Activated naive CD4-positive, alpha-beta T cell treated with anti-CD3 and anti-CD28 coated beads, Interleukin-2, amount 50 U/mL, for 24 hours (primary cell): ENCODE measurements around the gene BICRA.
A peak's percentile ranks its signal among the peaks of the same experiment; 100 is the strongest.
"Not testable (repeated sequence)": the region's sequence is repeated elsewhere in the genome, so short reads cannot be mapped to it uniquely, and the experiment has no call there.

Experiments
- H3K27ac Mint-ChIP-seq: one replicate; pipeline ENCODE4 v1.8.0; 2021; ENCODE audit warnings: mild to moderate bottlenecking, mixed read lengths
- H3K27me3 Mint-ChIP-seq: one replicate; pipeline ENCODE4 v1.8.0; 2021; ENCODE audit warnings: mixed read lengths
- H3K36me3 Mint-ChIP-seq: one replicate; pipeline ENCODE4 v1.8.0; 2021; ENCODE audit warnings: mixed read lengths
- H3K4me1 Mint-ChIP-seq: one replicate; pipeline ENCODE4 v1.8.0; 2021; ENCODE audit warnings: mixed read lengths
- H3K4me3 Mint-ChIP-seq: one replicate; pipeline ENCODE4 v1.8.0; 2021; ENCODE audit warnings: mild to moderate bottlenecking, mixed read lengths
- H3K9me3 Mint-ChIP-seq: one replicate; pipeline ENCODE4 v1.8.0; 2021; ENCODE audit warnings: mixed read lengths

The BICRA gene

GRCh38 chr19:47700934-47701716 lies 92.2 kb downstream of the BICRA start:
- no peaks in the 10 kb centered on the region for H3K9me3 Mint-ChIP-seq
- H3K27me3 Mint-ChIP-seq, result no peaks in the 10 kb centered on the region
- peaks cover 3% of the 10 kb centered on the region for H3K36me3 Mint-ChIP-seq
- H3K4me1 Mint-ChIP-seq, result no peaks in the 10 kb centered on the region
- H3K27ac Mint-ChIP-seq, result no peak overlapping the region
- H3K4me3 Mint-ChIP-seq, result no peak overlapping the region

GRCh38 chr19:47701717-47702552 lies 93.0 kb downstream of the BICRA start:
- H3K36me3 Mint-ChIP-seq, result peaks cover 3% of the 10 kb centered on the region
- no peak overlapping the region for H3K4me3 Mint-ChIP-seq
- no peaks in the 10 kb centered on the region for H3K27me3 Mint-ChIP-seq
- H3K27ac Mint-ChIP-seq, result no peak overlapping the region
- no peaks in the 10 kb centered on the region for H3K4me1 Mint-ChIP-seq
- H3K9me3 Mint-ChIP-seq, result no peaks in the 10 kb centered on the region

GRCh38 chr19:47702671-47703070 lies 93.7 kb downstream of the BICRA start:
- Mint-ChIP-seq H3K4me3 (no peak overlapping the region), H3K4me1 (peaks cover 5% of the 10 kb centered on the region), H3K27ac (no peak overlapping the region), H3K27me3 (no peaks in the 10 kb centered on the region), H3K36me3 (peaks cover 3% of the 10 kb centered on the region), H3K9me3 (no peaks in the 10 kb centered on the region)

- H3K36me3 Mint-ChIP-seq, result peaks cover 3% of the 10 kb centered on the region
- no peaks in the 10 kb centered on the region for H3K9me3 Mint-ChIP-seq
- H3K4me3 Mint-ChIP-seq, result no peak overlapping the region
- no peaks in the 10 kb centered on the region for H3K27me3 Mint-ChIP-seq
- no peak overlapping the region for H3K27ac Mint-ChIP-seq
- H3K4me1 Mint-ChIP-seq, result peaks cover 5% of the 10 kb centered on the region
Observed at GRCh38 chr19:47703301-47703700, 94.4 kb downstream of the BICRA start.

GRCh38 chr19:47704024-47704423 lies 95.1 kb downstream of the BICRA start:
- peaks cover 5% of the 10 kb centered on the region for H3K4me1 Mint-ChIP-seq
- H3K4me3 Mint-ChIP-seq, result no peak overlapping the region
- no peak overlapping the region for H3K27ac Mint-ChIP-seq
- peaks cover 3% of the 10 kb centered on the region for H3K36me3 Mint-ChIP-seq
- H3K9me3 Mint-ChIP-seq, result no peaks in the 10 kb centered on the region
- H3K27me3 Mint-ChIP-seq, result no peaks in the 10 kb centered on the region

GRCh38 chr19:47704656-47705055 lies 95.7 kb downstream of the BICRA start:
- no peak overlapping the region for H3K4me3 Mint-ChIP-seq
- no peak overlapping the region for H3K27ac Mint-ChIP-seq
- H3K4me1 Mint-ChIP-seq, result peaks cover 5% of the 10 kb centered on the region
- no peaks in the 10 kb centered on the region for H3K9me3 Mint-ChIP-seq
- no peaks in the 10 kb centered on the region for H3K27me3 Mint-ChIP-seq
- H3K36me3 Mint-ChIP-seq, result peaks cover 3% of the 10 kb centered on the region

- no peaks in the 10 kb centered on the region for H3K9me3 Mint-ChIP-seq
- peak overlapping the region; percentile 19 for H3K4me3 Mint-ChIP-seq
- peaks cover 5% of the 10 kb centered on the region for H3K4me1 Mint-ChIP-seq
- peaks cover 9% of the 10 kb centered on the region for H3K27me3 Mint-ChIP-seq
- H3K36me3 Mint-ChIP-seq, result peaks cover 1% of the 10 kb centered on the region
- peak overlapping the region; percentile 41 for H3K27ac Mint-ChIP-seq
Observed at GRCh38 chr19:47707135-47707925, 98.4 kb downstream of the BICRA start.

- Mint-ChIP-seq H3K36me3 (no peaks in the 10 kb centered on the region), H3K4me1 (peaks cover 5% of the 10 kb centered on the region), H3K9me3 (no peaks in the 10 kb centered on the region), H3K4me3 (no peak overlapping the region), H3K27me3 (peaks cover 20% of the 10 kb centered on the region), H3K27ac (peak overlapping the region; percentile 31)
Observed at GRCh38 chr19:47711652-47712242, 102.8 kb downstream of the BICRA start.

- no peaks in the 10 kb centered on the region for H3K9me3 Mint-ChIP-seq
- H3K36me3 Mint-ChIP-seq, result no peaks in the 10 kb centered on the region
- peaks cover 20% of the 10 kb centered on the region for H3K27me3 Mint-ChIP-seq
- H3K4me1 Mint-ChIP-seq, result no peaks in the 10 kb centered on the region
- H3K4me3 Mint-ChIP-seq, result no peak within 1 kb of the TSS
- H3K27ac Mint-ChIP-seq, result no peak within 1 kb of the TSS
Observed at GRCh38 chr19:47713046-47714021, 104.4 kb downstream of the BICRA start, which contains the start of gene EHD2. Gene EHD2 (plus strand): TSS chr19:47713422. CDS start chr19:47716613, 3,191 bp downstream.

GRCh38 chr19:47714339-47714738 lies 105.4 kb downstream of the BICRA start:
- Mint-ChIP-seq H3K4me1 (no peaks in the 10 kb centered on the region), H3K27me3 (peaks cover 20% of the 10 kb centered on the region), H3K9me3 (no peaks in the 10 kb centered on the region), H3K4me3 (no peak overlapping the region), H3K36me3 (no peaks in the 10 kb centered on the region), H3K27ac (no peak overlapping the region)

GRCh38 chr19:47714855-47715254 lies 105.9 kb downstream of the BICRA start:
- H3K27ac Mint-ChIP-seq, H3K36me3 Mint-ChIP-seq, H3K4me1 Mint-ChIP-seq, H3K9me3 Mint-ChIP-seq, H3K4me3 Mint-ChIP-seq: not testable (repeated sequence)
- H3K27me3 Mint-ChIP-seq, result peaks cover 20% of the 10 kb centered on the region

GRCh38 chr19:47716270-47716937 lies 107.5 kb downstream of the BICRA start:
- H3K27me3 Mint-ChIP-seq, result peaks cover 20% of the 10 kb centered on the region
- H3K4me3 Mint-ChIP-seq, result no peak overlapping the region
- no peaks in the 10 kb centered on the region for H3K36me3 Mint-ChIP-seq
- H3K4me1 Mint-ChIP-seq, result no peaks in the 10 kb centered on the region
- H3K27ac Mint-ChIP-seq, result peak overlapping the region; percentile 37
- H3K9me3 Mint-ChIP-seq, result no peaks in the 10 kb centered on the region

GRCh38 chr19:47718415-47719046 lies 109.6 kb downstream of the BICRA start:
- H3K9me3 Mint-ChIP-seq, H3K27ac Mint-ChIP-seq, H3K36me3 Mint-ChIP-seq, H3K4me1 Mint-ChIP-seq, H3K4me3 Mint-ChIP-seq: not testable (repeated sequence)
- H3K27me3 Mint-ChIP-seq, result peaks cover 12% of the 10 kb centered on the region
